ENCODE results near the gene GIGYF2.

The GIGYF2 gene

GRCh38 chr2:232842689-232843088 lies 145.6 kb downstream of the GIGYF2 start:
- H3K4me2 ChIP-seq (ENCODE audit: low read depth, low read length) = no peak overlapping the region
- H2AFZ ChIP-seq (ENCODE audit: low read length) = no peak overlapping the region
- H3K9me2 ChIP-seq (replicated peaks; ENCODE audit: insufficient read depth, low read length) = no peaks in the 10 kb centered on the region
- no peaks in the 10 kb centered on the region for H4K20me1 ChIP-seq (ENCODE audit: insufficient read depth, low read length)
- H3K36me3 ChIP-seq (replicated peaks; ENCODE audit: insufficient read depth, low read length) = peaks cover 6% of the 10 kb centered on the region; the same call in 1 of the 2 replicates
- peaks cover 10% of the 10 kb centered on the region for H3K79me2 ChIP-seq (ENCODE audit: low read length)
- TF ChIP-seq EZH2phosphoT487 (IDR thresholded peaks at IDR 0.05; ENCODE audit: low read length) = no peak
- TF ChIP-seq CTCF (IDR thresholded peaks at IDR 0.05; ENCODE audit: low read length) = no peak
- no peak for TF ChIP-seq EZH2 (optimal IDR thresholded peaks at IDR 0.05; ENCODE audit: low read depth, low read length)
- H3K9me3 ChIP-seq (replicated peaks; ENCODE audit: insufficient read depth, low read length) = no peaks in the 10 kb centered on the region
- no peaks in the 10 kb centered on the region for H3K27me3 ChIP-seq (replicated peaks; ENCODE audit: insufficient read depth, low read length)
- H3K4me3 ChIP-seq (ENCODE audit: low read length) = no peak overlapping the region
- peaks cover 9% of the 10 kb centered on the region for H3F3A ChIP-seq (ENCODE audit: insufficient read depth, low read length)
- peaks cover 14% of the 10 kb centered on the region for H3K4me1 ChIP-seq (ENCODE audit: low read length)
- no peak for DNase-seq
- H3K9ac ChIP-seq (ENCODE audit: low read length) = no peak overlapping the region
- no peak overlapping the region for H3K27ac ChIP-seq (ENCODE audit: low read length)

- Histone ChIP-seq H3K4me2 (ENCODE audit: low read depth, low read length) (no peak overlapping the region), H3K27me3 (replicated peaks; ENCODE audit: insufficient read depth, low read length) (no peaks in the 10 kb centered on the region), H3K79me2 (ENCODE audit: low read length) (peaks cover 9% of the 10 kb centered on the region), H3K27ac (ENCODE audit: low read length) (no peak overlapping the region), H4K20me1 (ENCODE audit: insufficient read depth, low read length) (no peaks in the 10 kb centered on the region), H3K9me3 (replicated peaks; ENCODE audit: insufficient read depth, low read length) (no peaks in the 10 kb centered on the region), H3K36me3 (replicated peaks; ENCODE audit: insufficient read depth, low read length) (0 out of 2 replicates have a peak, but pooled peaks cover 6% of the 10 kb centered on the region), H3K9ac (ENCODE audit: low read length) (no peak overlapping the region), H2AFZ (ENCODE audit: low read length) (no peak overlapping the region), H3K9me2 (replicated peaks; ENCODE audit: insufficient read depth, low read length) (no peaks in the 10 kb centered on the region), H3K4me1 (ENCODE audit: low read length) (peaks cover 4% of the 10 kb centered on the region; the same call in 1 of the 2 replicates), H3K4me3 (ENCODE audit: low read length) (no peak overlapping the region), H3F3A (ENCODE audit: insufficient read depth, low read length) (no peaks in the 10 kb centered on the region)
- no peak for DNase-seq
- TF ChIP-seq EZH2phosphoT487 (IDR thresholded peaks at IDR 0.05; ENCODE audit: low read length) = no peak
- no peak for TF ChIP-seq EZH2 (optimal IDR thresholded peaks at IDR 0.05; ENCODE audit: low read depth, low read length)
- no peak for TF ChIP-seq CTCF (IDR thresholded peaks at IDR 0.05; ENCODE audit: low read length)
These were observed 146.7 kb downstream of the GIGYF2 start for GRCh38 chr2:232843834-232844233.

GRCh38 chr2:232846055-232846454 lies 148.9 kb downstream of the GIGYF2 start:
- H3K4me2 ChIP-seq (ENCODE audit: low read depth, low read length) = no peak overlapping the region
- no peaks in the 10 kb centered on the region for H3K4me1 ChIP-seq (ENCODE audit: low read length)
- H3K27me3 ChIP-seq (replicated peaks; ENCODE audit: insufficient read depth, low read length) = no peaks in the 10 kb centered on the region
- H2AFZ ChIP-seq (ENCODE audit: low read length) = no peak overlapping the region
- H3K36me3 ChIP-seq (replicated peaks; ENCODE audit: insufficient read depth, low read length) = 0 out of 2 replicates have a peak, but pooled peaks cover 6% of the 10 kb centered on the region
- no peaks in the 10 kb centered on the region for H3K9me3 ChIP-seq (replicated peaks; ENCODE audit: insufficient read depth, low read length)
- H3K9me2 ChIP-seq (replicated peaks; ENCODE audit: insufficient read depth, low read length) = no peaks in the 10 kb centered on the region
- H4K20me1 ChIP-seq (ENCODE audit: insufficient read depth, low read length) = no peaks in the 10 kb centered on the region
- no peak overlapping the region for H3K27ac ChIP-seq (ENCODE audit: low read length)
- H3K9ac ChIP-seq (ENCODE audit: low read length) = no peak overlapping the region
- no peak for DNase-seq
- H3K4me3 ChIP-seq (ENCODE audit: low read length) = no peak overlapping the region
- no peaks in the 10 kb centered on the region for H3K79me2 ChIP-seq (ENCODE audit: low read length)
- no peak for TF ChIP-seq EZH2 (optimal IDR thresholded peaks at IDR 0.05; ENCODE audit: low read depth, low read length)
- no peak for TF ChIP-seq EZH2phosphoT487 (IDR thresholded peaks at IDR 0.05; ENCODE audit: low read length)
- TF ChIP-seq CTCF (IDR thresholded peaks at IDR 0.05; ENCODE audit: low read length) = no peak
- H3F3A ChIP-seq (ENCODE audit: insufficient read depth, low read length) = no peaks in the 10 kb centered on the region
